ENCODE data around the gene DDX56.

DDX56 gene, protein sequence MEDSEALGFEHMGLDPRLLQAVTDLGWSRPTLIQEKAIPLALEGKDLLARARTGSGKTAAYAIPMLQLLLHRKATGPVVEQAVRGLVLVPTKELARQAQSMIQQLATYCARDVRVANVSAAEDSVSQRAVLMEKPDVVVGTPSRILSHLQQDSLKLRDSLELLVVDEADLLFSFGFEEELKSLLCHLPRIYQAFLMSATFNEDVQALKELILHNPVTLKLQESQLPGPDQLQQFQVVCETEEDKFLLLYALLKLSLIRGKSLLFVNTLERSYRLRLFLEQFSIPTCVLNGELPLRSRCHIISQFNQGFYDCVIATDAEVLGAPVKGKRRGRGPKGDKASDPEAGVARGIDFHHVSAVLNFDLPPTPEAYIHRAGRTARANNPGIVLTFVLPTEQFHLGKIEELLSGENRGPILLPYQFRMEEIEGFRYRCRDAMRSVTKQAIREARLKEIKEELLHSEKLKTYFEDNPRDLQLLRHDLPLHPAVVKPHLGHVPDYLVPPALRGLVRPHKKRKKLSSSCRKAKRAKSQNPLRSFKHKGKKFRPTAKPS

GRCh38 chr7:44573464-44574286, at the start of gene DDX56:
Gene DDX56, minus strand, starts transcription at chr7:44573908. Its CDS starts 13 bp downstream, at chr7:44573895.
- H3K4me3 ChIP-seq (ENCODE audit: low read depth, low read length): peak within 1 kb of the TSS; percentile 98

- no peak overlapping the region for H3K4me3 ChIP-seq (ENCODE audit: low read depth, low read length)
Measured at GRCh38 chr7:44622342-44623151, 48.8 kb upstream of the DDX56 start.

- no peak overlapping the region for H3K4me3 ChIP-seq (ENCODE audit: low read depth, low read length)
Measured at GRCh38 chr7:44621750-44622103, 48.0 kb upstream of the DDX56 start.

DNA sequence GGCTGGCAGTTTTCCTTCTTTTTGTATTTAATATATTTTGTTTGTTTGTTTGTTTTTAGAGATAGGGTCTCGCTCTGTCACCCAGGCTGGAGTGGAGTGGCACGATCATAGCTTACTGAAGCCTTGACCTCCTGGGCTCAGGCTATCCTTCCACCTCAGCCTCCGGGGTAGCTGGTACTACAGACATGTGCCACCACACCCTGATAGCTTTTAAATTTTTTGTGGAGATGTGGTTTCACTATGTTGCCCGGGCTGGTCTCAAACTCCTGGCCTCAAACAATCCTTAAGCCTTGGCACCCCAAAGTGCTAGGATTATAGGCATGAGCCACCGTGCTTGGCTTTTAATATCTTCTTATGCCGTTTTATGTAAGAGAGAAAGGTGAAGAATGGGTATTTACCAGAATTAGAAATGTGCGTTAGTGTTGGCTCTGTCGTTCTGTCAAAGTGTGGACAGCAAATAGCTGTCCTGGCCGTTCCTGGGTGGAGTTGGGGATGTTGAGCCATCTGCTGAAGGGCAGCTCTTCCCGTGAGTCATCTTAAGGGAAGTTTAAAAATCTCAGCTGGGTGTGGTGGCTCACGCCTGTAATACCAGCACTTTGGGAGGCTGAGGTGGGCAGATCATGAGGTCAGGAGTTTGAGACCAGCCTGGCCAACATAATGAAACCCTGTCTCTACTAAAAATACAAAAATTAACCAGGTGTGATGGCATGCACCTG, 47.5 kb upstream of the DDX56 start:
- no peak overlapping the region for H3K4me3 ChIP-seq (ENCODE audit: low read depth, low read length)

DNA sequence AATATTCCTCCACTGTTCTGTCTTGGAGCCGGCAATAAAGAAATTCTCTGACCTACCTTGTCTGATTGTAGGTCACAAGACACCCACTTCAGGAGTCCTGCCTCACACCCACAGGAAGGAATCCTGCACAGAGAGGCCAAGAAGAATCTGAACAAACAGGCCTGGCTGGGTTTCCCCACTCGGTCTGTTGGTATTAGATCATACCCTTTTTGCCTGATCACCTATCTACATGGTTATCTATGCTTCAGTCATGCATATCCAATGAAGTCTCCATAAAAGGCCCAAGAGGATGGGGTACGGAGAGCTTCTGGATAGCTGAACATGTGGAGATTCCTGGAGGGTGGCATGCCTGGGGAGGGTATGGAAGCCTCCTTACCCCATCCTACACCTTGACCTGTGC, 45.0 kb upstream of the DDX56 start:
- H3K4me3 ChIP-seq (ENCODE audit: low read depth, low read length): no peak overlapping the region

DNA sequence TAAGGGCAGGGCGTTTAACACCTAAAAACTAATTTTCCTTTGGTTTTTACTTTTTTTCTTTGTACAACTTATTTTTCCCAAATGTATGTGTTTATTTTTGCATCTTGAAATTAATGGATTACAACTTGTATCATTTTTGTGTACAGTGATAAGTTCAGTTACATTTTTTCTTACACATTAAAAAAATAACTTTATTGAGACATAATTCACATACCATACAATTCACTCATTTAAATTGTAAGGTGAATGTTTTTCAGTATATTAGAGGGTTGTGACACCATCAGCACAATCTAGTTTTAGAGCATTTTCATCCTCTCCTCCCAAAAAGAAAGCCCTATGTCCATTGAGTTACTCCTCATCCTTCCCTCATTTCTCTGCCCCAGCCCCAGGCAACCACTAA, 44.3 kb upstream of the DDX56 start:
- H3K4me3 ChIP-seq (ENCODE audit: low read depth, low read length): no peak overlapping the region

- no peak overlapping the region for H3K4me3 ChIP-seq (ENCODE audit: low read depth, low read length)
Measured at GRCh38 chr7:44617225-44617890, 43.6 kb upstream of the DDX56 start.

DNA sequence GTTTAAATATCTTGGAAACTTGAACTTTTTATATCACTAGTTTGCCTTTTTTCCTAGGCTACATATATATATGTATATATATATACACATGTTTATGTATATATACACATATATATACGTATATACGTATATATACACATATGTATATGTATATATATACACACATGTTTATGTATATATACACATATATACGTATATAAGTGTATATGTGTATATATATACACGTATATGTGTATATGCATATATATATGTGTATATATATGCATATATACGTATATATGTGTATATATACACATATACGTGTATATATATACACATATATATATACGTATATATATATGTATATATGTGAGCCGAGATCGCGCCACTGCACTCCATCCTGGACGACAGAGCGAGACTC, 42.8 kb upstream of the DDX56 start:
- H3K4me3 ChIP-seq (ENCODE audit: low read depth, low read length): no peak overlapping the region

GRCh38 chr7:44615793-44616192, 42.1 kb upstream of the DDX56 start:
- no peak overlapping the region for H3K4me3 ChIP-seq (ENCODE audit: low read depth, low read length)

GRCh38 chr7:44615149-44615611, 41.5 kb upstream of the DDX56 start:
- no peak overlapping the region for H3K4me3 ChIP-seq (ENCODE audit: low read depth, low read length)

DNA sequence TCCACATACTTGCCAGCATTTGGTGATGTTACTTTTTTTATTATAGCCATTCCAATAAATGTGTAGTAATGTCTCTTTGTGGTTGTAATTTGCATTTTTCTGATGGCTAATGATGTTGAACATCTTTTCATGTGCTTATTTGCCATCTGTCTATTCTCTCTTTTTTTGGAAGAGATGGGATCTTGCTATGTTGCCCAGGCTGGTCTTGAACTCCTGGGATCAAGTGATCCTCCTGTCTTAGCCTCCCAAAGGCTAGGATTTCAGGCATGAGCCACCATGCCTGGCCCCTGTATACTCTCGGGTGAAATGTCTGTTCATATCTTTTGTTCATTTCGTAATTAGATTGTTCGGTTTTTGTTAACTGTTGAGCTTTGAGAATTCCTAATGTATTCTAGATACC, 36.1 kb upstream of the DDX56 start:
- H3K4me3 ChIP-seq (ENCODE audit: low read depth, low read length): no peak overlapping the region

DNA sequence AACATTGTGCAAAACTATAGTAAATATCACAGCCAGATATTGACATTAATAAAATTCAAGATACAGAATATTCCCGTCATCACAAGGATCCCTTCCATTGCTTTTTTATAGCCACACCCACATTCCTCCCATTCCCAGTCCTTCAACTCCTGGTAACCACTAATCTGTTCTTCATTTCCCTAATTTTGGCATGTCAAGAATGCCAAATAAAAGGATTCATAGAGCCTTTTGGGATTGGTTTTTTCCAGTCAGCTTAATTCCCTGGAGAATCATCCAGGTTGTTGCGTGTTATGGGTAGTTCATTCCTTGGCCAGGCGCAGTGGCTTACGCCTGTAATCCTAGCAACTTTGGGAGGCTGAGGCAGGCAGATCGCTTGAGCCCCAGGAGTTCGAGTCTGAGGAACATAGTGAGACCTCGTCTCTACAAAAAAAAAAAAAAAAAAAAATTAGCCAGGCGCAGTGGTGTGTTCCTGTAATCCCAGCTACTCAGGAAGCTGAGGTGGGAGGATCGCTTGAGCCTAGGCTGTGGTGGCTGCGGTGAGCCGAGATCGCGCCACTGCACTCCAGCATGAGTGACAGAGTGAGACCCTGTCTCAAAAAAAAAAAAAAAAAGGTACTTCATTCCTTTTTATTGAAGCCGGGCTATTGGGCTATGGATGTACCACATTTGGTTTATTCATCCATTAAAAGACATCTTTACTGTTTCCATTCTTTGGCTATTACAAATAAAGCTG, 35.4 kb upstream of the DDX56 start:
- H3K4me3 ChIP-seq (ENCODE audit: low read depth, low read length): no peak overlapping the region

GRCh38 chr7:44607141-44608068, 33.7 kb upstream of the DDX56 start:
- H3K4me3 ChIP-seq (ENCODE audit: low read depth, low read length): peak overlapping the region; percentile 72

GRCh38 chr7:44606341-44607140, 32.8 kb upstream of the DDX56 start, which contains the start of gene OGDH:
Gene OGDH, plus strand, starts transcription at chr7:44606627. Its CDS starts 17,717 bp downstream, at chr7:44624344.
- H3K4me3 ChIP-seq (ENCODE audit: low read depth, low read length): peak within 1 kb of the TSS; percentile 72

GRCh38 chr7:44604941-44605340, 31.2 kb upstream of the DDX56 start:
- H3K4me3 ChIP-seq (ENCODE audit: low read depth, low read length): no peak overlapping the region

- no peak overlapping the region for H3K4me3 ChIP-seq (ENCODE audit: low read depth, low read length)
Measured at GRCh38 chr7:44603193-44603592, 29.5 kb upstream of the DDX56 start.

DNA sequence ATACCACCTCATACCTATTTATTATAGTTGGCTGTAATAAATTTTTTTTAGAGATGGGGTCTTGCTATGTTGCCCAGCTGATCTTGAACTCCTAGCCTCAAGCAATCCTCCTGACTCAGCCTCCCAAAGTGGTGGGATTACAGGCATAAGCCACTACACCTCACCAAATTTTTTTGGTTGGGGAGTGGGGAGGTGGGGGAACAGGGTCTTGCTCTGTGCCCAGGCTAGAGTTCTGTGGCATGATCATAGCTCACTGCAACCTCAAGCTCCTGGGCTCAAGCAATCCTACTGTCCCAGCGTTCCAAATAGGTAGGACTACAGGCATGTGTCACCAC, 28.8 kb upstream of the DDX56 start:
- no peak overlapping the region for H3K4me3 ChIP-seq (ENCODE audit: low read depth, low read length)

Data from iPS-11a (cell line).